NCI-H2227 (cell line): ENCODE data around the gene SIRPD.
"Not testable (repeated sequence)": the region's sequence is repeated elsewhere in the genome, so short reads cannot be mapped to it uniquely, and the experiment has no call there.

ENCODE experiments used
- DNase-seq: peaks from one replicate; lab custom pipeline; 2025; ENCODE audit not compliant: unreplicated experiment; lab: John Stamatoyannopoulos, UW

SIRPD gene

GRCh38 chr20:1497371-1497770 is 60.1 kb downstream of the SIRPD start:
- not testable (repeated sequence) for DNase-seq

DNA sequence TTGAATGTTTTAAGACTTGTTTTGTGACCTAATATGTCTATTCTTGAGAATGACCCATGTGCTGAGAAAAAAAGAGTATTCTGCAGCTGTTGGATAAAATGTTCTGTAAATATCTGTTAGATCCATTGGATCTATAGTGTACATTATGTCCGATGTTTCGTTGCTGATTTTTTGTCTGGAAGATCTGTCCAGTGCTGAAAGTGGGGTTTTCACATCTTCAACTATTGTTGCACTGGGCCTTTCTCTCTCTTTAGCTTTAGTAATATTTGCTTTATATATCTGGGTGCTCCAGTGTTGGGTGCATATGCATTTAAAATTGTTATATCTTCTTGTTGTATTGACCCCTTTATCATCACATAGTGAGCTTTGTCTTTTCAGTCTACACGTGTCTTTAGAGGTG is 60.6 kb downstream of the SIRPD start:
- DNase-seq, result no peak

GRCh38 chr20:1494436-1494835 is 63.1 kb downstream of the SIRPD start:
- no peak for DNase-seq

DNA sequence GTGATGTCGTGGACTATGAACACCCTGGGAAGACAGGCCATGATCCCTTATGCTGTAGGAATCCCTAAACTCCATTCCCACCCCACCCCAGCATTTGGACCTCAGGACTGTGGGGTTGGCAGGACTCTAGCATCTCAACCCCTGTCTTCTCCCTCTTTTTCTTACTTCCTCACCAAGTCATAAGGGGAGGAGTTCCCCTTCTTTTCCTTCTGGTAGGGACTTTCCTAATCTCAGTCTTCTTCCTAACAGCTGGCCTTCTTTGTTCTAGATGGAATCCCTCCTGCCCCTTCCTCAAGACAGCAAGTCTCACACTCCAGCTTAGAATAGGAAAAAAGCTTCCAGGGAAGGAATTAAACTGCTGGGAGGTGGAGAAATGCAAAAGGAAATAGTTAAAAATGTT is 64.0 kb downstream of the SIRPD start:
- DNase-seq, result no peak

DNA sequence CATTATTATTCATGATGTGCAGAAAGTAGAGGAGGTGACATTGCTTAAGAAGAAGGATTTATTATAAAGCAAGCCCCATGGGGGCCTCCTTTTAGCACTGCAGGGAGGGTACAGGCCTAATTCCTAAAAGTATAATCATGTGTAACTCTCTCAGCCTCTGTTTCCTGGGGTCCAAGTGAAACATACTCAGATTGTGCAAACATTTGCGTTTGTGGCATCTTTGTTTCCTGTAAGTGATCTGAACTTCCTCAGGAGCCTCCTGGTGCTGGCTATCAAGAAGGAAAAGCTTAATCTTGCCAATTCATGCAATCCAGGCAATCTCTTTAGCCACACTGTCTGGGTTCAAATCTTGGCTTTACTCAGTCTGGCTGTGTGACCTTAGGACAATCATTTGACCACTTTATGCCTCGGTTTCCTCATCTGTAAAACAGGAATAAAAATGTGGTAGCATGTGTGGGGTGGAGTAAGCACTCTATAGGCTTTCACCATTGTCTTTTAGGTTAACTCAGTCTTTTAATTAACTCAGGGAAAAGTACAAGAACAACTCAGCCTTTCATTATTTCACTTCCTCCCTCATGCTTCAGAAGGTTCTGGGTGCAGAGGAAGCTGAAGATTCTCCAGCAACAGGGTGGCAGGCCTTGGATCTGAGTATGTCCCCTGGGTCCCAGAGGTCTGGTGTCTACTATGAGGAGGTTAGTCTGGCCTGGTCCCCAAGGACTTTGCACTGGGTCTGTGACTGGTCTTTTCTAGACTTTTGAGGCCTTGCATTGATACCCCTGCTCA is 65.5 kb downstream of the SIRPD start:
- DNase-seq, result no peak

DNA sequence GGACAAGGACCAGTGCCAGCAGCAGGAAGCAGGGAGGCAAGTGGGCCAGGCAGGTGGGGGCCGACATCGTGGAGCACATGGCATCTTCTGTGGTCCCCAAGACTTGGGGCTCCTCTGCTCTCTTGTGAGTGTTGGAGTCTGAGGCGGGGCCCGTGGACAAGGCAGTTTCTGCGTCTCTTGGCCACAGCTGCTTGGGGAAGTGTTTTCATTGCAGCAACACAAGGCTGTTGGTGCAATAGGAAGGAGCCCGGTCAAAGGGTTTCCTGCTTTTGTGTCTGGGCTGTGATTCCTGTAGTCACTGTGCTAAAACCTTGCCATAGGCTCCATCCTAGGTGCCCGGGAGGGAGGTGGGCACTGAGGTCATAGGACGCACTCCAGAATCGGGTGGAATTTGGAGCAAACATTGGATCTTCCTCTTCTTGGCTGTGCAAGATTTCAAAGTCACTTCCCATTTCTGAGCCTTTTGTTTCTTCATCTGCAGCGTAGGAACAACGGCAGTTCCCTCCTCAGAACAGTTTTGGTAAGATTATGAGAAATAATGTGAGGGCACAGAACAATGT is 66.1 kb downstream of the SIRPD start, which contains the start of gene SIRPB2:
Gene SIRPB2 (minus strand): TSS at position 140 of the 560 bp plus-strand sequence. CDS start 61 bp downstream, at position 79.
- no peak for DNase-seq

GRCh38 chr20:1490643-1491195 is 66.8 kb downstream of the SIRPD start:
- DNase-seq, result no peak

DNA sequence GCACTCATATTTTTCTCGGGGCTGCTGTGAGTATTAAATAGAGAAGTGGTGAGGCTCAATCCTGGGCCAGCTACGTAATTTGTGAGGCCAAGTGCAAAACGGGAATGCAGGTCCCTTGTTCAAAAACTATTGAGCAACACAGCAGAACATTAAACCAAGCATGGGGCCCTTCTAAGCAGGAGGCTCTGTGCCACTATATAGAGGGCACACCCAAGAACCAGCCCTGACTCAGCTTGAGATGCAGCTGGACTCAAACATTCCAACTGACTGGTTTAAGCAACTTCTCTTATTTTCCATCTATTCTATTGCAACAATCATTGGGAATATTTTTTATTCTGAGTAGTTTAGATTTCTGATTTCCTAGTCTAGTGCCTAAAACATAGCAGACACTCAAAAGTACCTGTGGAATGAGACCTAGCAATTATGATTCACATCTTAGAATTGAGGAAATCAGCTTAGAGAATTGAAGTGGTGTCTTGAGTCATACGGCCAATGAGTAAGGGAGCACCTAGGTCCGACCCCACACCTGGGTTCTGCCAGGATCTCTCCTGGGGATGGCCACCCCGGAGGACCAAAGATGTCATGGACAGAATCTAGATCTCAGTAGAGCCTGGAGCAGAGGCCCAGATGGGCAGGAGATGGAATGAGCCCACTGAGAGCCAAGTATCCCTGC is 67.6 kb downstream of the SIRPD start:
- DNase-seq, result no peak

GRCh38 chr20:1489325-1489724 is 68.2 kb downstream of the SIRPD start:
- DNase-seq, result no peak

DNA sequence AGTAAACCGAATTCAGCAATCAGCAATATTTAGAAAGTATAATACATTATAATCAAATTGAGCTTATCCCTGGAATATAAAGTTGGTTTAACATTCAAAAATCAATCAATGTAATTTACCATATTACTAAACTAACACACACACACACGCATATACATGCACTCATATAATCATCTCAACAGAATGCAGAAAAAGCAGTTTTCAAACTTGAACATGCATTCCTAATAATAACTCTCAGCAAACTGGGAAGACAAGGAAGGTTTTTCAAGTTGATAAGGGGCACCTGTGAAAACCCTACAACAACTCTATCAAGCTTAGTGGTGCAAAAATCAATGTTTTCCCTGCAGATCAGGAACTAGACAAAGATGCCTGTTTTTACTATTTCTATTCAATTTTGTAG is 70.9 kb downstream of the SIRPD start:
- DNase-seq, result no peak

DNA sequence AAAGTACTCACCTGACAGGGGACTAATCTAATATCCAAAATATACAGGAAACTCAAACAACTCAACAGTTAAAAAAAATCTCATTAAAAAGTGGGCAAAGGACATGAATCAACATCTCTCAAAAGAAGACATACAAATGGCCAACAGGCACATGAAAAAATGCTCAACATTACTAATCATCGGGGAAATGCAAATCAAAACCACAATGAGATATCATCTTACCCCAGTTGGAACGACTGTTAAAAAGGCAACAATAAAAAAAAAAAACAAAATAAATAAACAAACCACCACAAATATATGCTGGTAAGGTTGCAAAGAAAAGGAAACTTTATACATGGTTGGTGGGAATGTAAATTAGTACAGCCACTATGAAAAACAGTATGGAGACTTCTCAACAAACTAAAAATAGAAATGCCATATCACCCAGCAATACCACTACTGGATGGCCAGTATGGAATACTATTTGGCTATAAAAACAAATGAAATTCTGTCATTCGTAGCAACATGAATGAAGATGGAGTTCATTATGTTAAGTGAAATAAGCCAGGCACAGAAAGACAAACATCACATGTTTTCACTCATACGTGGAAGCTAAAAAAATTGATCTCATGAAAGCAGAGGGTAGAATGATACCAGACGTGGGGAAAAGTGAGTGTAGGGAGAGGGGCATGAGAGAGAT is 72.9 kb downstream of the SIRPD start:
- DNase-seq, result no peak
